PC-9 (cell line): ENCODE results near the gene SLC12A1.

Experiments used
- CTCF ChIP-seq: fragments of 200-600 bp; sonication (generic); conservative IDR thresholded peaks from 2 replicates; pipeline ENCODE4 v1.6.1; 2017; ENCODE audit warnings: mixed run types, antibody characterized with exemption, mild to moderate bottlenecking, moderate library complexity
- EZH2 ChIP-seq: fragments of 200-600 bp; sonication (generic); IDR thresholded peaks from 2 replicates; pipeline ENCODE4 v1.8.0; 2017; ENCODE audit warnings: antibody characterized with exemption, low read depth

GRCh38 chr15:48343865-48344264 lies 137.8 kb downstream of the SLC12A1 start:
- TF ChIP-seq EZH2 = no peak
- no peak for TF ChIP-seq CTCF
